SK-N-SH treated with all-trans-retinoic acid at 6 μM for 48 hours (cell line): Measurements from ENCODE around the gene ZFHX3.

ENCODE experiments used
- ATAC-seq: fragments of 200-7000 bp; cut with Tn5 transposase; 3 replicates; pipeline ENCODE4 v1.9.1; 2020; ENCODE audit warnings: mild to moderate bottlenecking, moderate library complexity
- ARNTL ChIP-seq: fragments of 450-650 bp; formaldehyde crosslinking; IDR thresholded peaks from 2 replicates; pipeline ENCODE4 v1.5.0; 2020; ENCODE audit warnings: low read depth, mild to moderate bottlenecking, moderate library complexity, borderline replicate concordance
- BACH2 ChIP-seq: fragments of 250-450 bp; sonication (Bioruptor Pico); IDR thresholded peaks from 2 replicates; pipeline ENCODE4 v1.9.0; 2021; ENCODE audit warnings: mild to moderate bottlenecking, borderline replicate concordance
- ESRRG ChIP-seq: fragments of 250-450 bp; sonication (Bioruptor Pico); IDR thresholded peaks from 2 replicates; pipeline ENCODE4 v1.6.1; 2021; ENCODE audit warnings: mild to moderate bottlenecking
- GLIS3 ChIP-seq: fragments of 250-450 bp; sonication (Bioruptor Pico); IDR thresholded peaks from 2 replicates; pipeline ENCODE4 v1.5.0; 2020; ENCODE audit warnings: mild to moderate bottlenecking, moderate library complexity
- ISL1 ChIP-seq: fragments of 250-450 bp; sonication (Bioruptor Pico); IDR thresholded peaks from 2 replicates; pipeline ENCODE4 v2.1.2; 2022; ENCODE audit warnings: mild to moderate bottlenecking, moderate library complexity
- OSR1 ChIP-seq: fragments of 250-450 bp; sonication (Bioruptor Pico); IDR thresholded peaks from 2 replicates; pipeline ENCODE4 v1.8.0; 2022; ENCODE audit warnings: moderate library complexity, mild to moderate bottlenecking, inconsistent platforms
- PPARA ChIP-seq: fragments of 250-450 bp; sonication (Bioruptor Pico); IDR thresholded peaks from 2 replicates; pipeline ENCODE4 v1.5.0; 2020; ENCODE audit warnings: mild to moderate bottlenecking, borderline replicate concordance
- RARB ChIP-seq: fragments of 250-450 bp; sonication (Bioruptor Pico); IDR thresholded peaks from 2 replicates; pipeline ENCODE4 v1.8.0; 2021; ENCODE audit warnings: mild to moderate bottlenecking, moderate library complexity
- SNAI2 ChIP-seq: fragments of 250-450 bp; sonication (Bioruptor Pico); IDR thresholded peaks from 2 replicates; pipeline ENCODE4 v1.5.0; 2020; ENCODE audit warnings: mild to moderate bottlenecking, moderate library complexity
- TCF4 ChIP-seq: fragments of 250-450 bp; sonication (Bioruptor Pico); IDR thresholded peaks from 2 replicates; pipeline ENCODE4 v1.8.0; 2021; ENCODE audit warnings: mild to moderate bottlenecking, moderate library complexity, borderline replicate concordance
- TOX ChIP-seq: fragments of 250-450 bp; sonication (Bioruptor Pico); IDR thresholded peaks from 2 replicates; pipeline ENCODE4 v1.8.0; 2021; ENCODE audit warnings: mild to moderate bottlenecking, moderate library complexity, borderline replicate concordance
- ZC3H10 ChIP-seq: fragments of 250-450 bp; sonication (Bioruptor Pico); IDR thresholded peaks from 2 replicates; pipeline ENCODE4 v1.5.1; 2021; ENCODE audit warnings: mild to moderate bottlenecking, moderate library complexity
- ZFP3 ChIP-seq: fragments of 250-450 bp; sonication (Bioruptor Pico); IDR thresholded peaks from 2 replicates; pipeline ENCODE4 v1.5.0; 2020; ENCODE audit warnings: mild to moderate bottlenecking, moderate library complexity
- ZFP30 ChIP-seq: fragments of 450-650 bp; formaldehyde crosslinking; IDR thresholded peaks from 2 replicates; pipeline ENCODE4 v1.5.0; 2022; ENCODE audit warnings: mild to moderate bottlenecking, moderate library complexity
- ZNF565 ChIP-seq: fragments of 450-650 bp; formaldehyde crosslinking; conservative IDR thresholded peaks from 2 replicates; pipeline ENCODE4 v1.5.0; 2020; ENCODE audit warnings: low read depth, mild to moderate bottlenecking, moderate library complexity
- ZNF70 ChIP-seq: fragments of 450-650 bp; formaldehyde crosslinking; IDR thresholded peaks from 2 replicates; pipeline ENCODE4 v1.5.0; 2020; ENCODE audit warnings: mild to moderate bottlenecking, moderate library complexity
- ZNF8 ChIP-seq: fragments of 450-650 bp; formaldehyde crosslinking; IDR thresholded peaks from 2 replicates; pipeline ENCODE4 v1.5.0; 2020; ENCODE audit warnings: mild to moderate bottlenecking, moderate library complexity
- TF ChIP-seq, protein P1 (sequence below): fragments of 250-450 bp; sonication (Bioruptor Pico); IDR thresholded peaks from 2 replicates; pipeline ENCODE4 v1.5.0; 2020; ENCODE audit warnings: mild to moderate bottlenecking, moderate library complexity
- TF ChIP-seq, protein P2 (sequence below): fragments of 250-450 bp; sonication (Bioruptor Pico); IDR thresholded peaks from 2 replicates; pipeline ENCODE4 v1.8.0; 2021; ENCODE audit warnings: low read depth, mild to moderate bottlenecking, moderate library complexity, borderline replicate concordance
- TF ChIP-seq, protein P3 (sequence below): fragments of 250-450 bp; sonication (Bioruptor Pico); IDR thresholded peaks from 2 replicates; pipeline ENCODE4 v1.8.0; 2020; ENCODE audit warnings: mild to moderate bottlenecking, moderate library complexity, borderline replicate concordance

ZFHX3 gene

DNA sequence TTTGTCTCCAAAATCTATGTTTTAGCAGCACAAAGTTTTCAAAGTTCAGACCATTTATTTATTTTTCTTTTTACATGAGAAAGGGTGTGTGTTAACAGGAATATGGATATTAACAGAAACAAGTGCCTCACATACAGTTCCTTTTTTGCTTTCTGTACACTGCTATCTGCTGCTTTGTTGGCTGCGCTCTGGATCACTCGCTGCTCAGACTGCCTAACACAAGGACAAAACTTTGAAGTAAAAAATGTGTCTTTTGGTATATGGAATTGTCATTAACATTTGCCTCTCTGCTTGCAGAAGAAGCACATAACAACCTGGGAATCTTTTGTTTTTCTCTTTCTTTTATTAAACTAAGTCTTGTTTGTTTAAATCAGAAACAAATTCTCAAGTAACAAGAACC, 262.8 kb downstream of the ZFHX3 start:
- no peak for ATAC-seq
- TF ChIP-seq, protein P1, sequence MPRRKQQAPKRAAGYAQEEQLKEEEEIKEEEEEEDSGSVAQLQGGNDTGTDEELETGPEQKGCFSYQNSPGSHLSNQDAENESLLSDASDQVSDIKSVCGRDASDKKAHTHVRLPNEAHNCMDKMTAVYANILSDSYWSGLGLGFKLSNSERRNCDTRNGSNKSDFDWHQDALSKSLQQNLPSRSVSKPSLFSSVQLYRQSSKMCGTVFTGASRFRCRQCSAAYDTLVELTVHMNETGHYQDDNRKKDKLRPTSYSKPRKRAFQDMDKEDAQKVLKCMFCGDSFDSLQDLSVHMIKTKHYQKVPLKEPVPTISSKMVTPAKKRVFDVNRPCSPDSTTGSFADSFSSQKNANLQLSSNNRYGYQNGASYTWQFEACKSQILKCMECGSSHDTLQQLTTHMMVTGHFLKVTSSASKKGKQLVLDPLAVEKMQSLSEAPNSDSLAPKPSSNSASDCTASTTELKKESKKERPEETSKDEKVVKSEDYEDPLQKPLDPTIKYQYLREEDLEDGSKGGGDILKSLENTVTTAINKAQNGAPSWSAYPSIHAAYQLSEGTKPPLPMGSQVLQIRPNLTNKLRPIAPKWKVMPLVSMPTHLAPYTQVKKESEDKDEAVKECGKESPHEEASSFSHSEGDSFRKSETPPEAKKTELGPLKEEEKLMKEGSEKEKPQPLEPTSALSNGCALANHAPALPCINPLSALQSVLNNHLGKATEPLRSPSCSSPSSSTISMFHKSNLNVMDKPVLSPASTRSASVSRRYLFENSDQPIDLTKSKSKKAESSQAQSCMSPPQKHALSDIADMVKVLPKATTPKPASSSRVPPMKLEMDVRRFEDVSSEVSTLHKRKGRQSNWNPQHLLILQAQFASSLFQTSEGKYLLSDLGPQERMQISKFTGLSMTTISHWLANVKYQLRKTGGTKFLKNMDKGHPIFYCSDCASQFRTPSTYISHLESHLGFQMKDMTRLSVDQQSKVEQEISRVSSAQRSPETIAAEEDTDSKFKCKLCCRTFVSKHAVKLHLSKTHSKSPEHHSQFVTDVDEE, result no peak
- TF ChIP-seq TCF4 (CRISPR knock-in tag) (no peak), SNAI2 (CRISPR knock-in tag) (no peak), ZFP3 (CRISPR knock-in tag) (no peak), ZFP30 (CRISPR knock-in tag) (no peak), ZC3H10 (CRISPR knock-in tag) (no peak), RARB (no peak), ZNF70 (CRISPR knock-in tag) (no peak), ISL1 (no peak)
- TF ChIP-seq, protein P2, sequence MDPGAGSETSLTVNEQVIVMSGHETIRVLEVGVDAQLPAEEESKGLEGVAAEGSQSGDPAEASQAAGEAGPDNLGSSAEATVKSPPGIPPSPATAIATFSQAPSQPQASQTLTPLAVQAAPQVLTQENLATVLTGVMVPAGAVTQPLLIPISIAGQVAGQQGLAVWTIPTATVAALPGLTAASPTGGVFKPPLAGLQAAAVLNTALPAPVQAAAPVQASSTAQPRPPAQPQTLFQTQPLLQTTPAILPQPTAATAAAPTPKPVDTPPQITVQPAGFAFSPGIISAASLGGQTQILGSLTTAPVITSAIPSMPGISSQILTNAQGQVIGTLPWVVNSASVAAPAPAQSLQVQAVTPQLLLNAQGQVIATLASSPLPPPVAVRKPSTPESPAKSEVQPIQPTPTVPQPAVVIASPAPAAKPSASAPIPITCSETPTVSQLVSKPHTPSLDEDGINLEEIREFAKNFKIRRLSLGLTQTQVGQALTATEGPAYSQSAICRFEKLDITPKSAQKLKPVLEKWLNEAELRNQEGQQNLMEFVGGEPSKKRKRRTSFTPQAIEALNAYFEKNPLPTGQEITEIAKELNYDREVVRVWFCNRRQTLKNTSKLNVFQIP (CRISPR knock-in tag), result no peak
- TF ChIP-seq, protein P3, sequence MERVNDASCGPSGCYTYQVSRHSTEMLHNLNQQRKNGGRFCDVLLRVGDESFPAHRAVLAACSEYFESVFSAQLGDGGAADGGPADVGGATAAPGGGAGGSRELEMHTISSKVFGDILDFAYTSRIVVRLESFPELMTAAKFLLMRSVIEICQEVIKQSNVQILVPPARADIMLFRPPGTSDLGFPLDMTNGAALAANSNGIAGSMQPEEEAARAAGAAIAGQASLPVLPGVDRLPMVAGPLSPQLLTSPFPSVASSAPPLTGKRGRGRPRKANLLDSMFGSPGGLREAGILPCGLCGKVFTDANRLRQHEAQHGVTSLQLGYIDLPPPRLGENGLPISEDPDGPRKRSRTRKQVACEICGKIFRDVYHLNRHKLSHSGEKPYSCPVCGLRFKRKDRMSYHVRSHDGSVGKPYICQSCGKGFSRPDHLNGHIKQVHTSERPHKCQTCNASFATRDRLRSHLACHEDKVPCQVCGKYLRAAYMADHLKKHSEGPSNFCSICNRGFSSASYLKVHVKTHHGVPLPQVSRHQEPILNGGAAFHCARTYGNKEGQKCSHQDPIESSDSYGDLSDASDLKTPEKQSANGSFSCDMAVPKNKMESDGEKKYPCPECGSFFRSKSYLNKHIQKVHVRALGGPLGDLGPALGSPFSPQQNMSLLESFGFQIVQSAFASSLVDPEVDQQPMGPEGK (CRISPR knock-in tag), result no peak

DNA sequence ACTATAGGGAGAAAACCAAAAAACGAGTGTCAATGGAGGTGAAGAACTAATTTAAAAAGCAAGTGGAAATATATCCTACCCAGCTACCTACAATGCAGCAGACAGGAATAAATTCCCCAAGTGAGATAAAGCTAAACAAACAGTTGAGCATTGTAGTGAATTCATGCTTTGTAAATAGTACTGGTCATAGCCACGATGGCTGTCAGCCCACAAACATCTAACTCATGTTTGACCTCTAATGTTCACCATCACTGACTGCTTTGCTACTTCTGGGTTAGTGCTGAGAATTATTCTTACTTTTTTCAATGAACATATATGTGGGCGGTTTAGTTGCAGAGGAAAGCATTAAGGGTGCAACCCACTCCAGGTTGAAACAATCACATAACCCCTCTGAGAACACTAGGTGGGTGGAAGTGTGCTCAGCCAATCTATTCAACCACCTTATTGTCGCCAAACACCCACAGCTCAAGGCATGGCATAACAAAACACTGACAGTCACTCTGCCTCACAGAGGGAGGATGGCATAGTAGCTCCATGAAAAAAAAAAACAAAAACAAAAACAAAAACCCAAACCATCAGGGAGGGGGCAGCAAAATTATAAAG, 264.1 kb downstream of the ZFHX3 start:
- no peak for ATAC-seq
- TF ChIP-seq OSR1, result no peak
- TF ChIP-seq, protein P3 (CRISPR knock-in tag), result no peak
- no peak for TF ChIP-seq SNAI2 (CRISPR knock-in tag)
- TF ChIP-seq ISL1, result no peak
- no peak for TF ChIP-seq GLIS3
- TF ChIP-seq BACH2 (CRISPR knock-in tag), result no peak
- TF ChIP-seq ARNTL (CRISPR knock-in tag), result no peak
- no peak for TF ChIP-seq ZNF565 (CRISPR knock-in tag)
- no peak for TF ChIP-seq ZC3H10 (CRISPR knock-in tag)
- TF ChIP-seq TCF4 (CRISPR knock-in tag), result no peak
- TF ChIP-seq TOX (CRISPR knock-in tag), result no peak
- no peak for TF ChIP-seq PPARA (CRISPR knock-in tag)
- TF ChIP-seq, all 23 proteins: peak for 0

DNA sequence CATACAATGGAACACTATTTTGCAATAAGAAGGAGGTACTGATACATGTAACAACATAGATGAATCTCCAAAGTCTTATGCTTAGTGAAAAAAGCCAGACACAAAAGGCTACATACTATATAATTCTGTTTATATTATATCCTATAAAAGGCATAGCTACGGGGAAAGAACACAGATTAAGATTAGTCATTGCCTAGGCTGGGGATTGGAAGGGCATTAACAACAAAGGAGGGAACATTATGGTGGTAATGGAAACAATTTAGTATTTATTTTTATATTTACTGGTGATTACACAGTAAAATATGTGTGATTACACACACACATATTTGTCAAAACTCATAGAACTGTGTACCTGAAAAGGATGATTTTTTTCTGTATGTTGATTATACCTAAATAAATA, 278.1 kb downstream of the ZFHX3 start:
- TF ChIP-seq ZNF8, result no peak
- no peak for TF ChIP-seq OSR1
- TF ChIP-seq ZNF70 (CRISPR knock-in tag), result no peak
- no peak for TF ChIP-seq SNAI2 (CRISPR knock-in tag)
- TF ChIP-seq ZNF565 (CRISPR knock-in tag), result no peak
- TF ChIP-seq TCF4 (CRISPR knock-in tag), result no peak
- no peak for TF ChIP-seq ISL1
- TF ChIP-seq ESRRG (CRISPR knock-in tag), result no peak
- no peak for TF ChIP-seq ZFP30 (CRISPR knock-in tag)
- no peak for ATAC-seq

DNA sequence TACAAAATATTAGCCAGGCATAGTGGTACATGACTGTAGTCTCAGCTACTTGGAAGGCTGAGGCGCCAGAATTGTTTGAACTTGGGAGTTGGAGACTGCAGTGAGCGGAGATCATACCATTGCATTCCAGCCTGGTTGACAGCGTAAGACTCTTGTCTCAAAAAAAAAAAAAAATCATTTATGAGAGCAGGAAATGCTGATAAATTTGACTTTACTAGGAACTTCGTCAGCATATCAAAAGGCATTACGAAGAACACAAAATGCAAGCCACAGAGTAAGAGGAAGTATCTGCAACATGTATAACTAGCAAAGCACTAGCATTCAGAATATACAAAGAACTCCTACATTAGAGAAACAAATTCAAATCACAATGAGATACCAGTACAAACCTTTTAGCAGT, 279.3 kb downstream of the ZFHX3 start:
- no peak for ATAC-seq
- TF ChIP-seq, protein P3 (CRISPR knock-in tag), result no peak
- TF ChIP-seq TCF4 (CRISPR knock-in tag) (no peak), ZNF70 (CRISPR knock-in tag) (no peak), RARB (no peak), ZNF565 (CRISPR knock-in tag) (no peak), ISL1 (no peak), PPARA (CRISPR knock-in tag) (no peak), OSR1 (no peak), TOX (CRISPR knock-in tag) (no peak), ESRRG (CRISPR knock-in tag) (no peak)
- TF ChIP-seq, protein P1, result no peak
